IMR-90 (cell line): Measurements from ENCODE around the gene DDC. TPM values are rescaled to one million over a fixed set of nuclear protein-coding genes. Genes with fewer than 3 reads are reported as not detected.

Experiments
- ATAC-seq: fragments of 200-7000 bp; cut with Tn5 transposase; 2 replicates; pipeline ENCODE4 v1.9.1; 2020; ENCODE audit warnings: low read depth, mild to moderate bottlenecking, moderate library complexity
- BruUV-seq: library from RNA; stranded (reverse); fragments of 400-500 nt; replicated peaks from 2 replicates; lab custom pipeline; 2021; lab: Mats Ljungman, UMichigan
- CTCF ChIA-PET: fragments of 300-600 bp; formaldehyde crosslinking; extraction: SDS; loops from one replicate; lab custom pipeline; 2021; ENCODE audit warnings: antibody characterized with exemption; lab: Yijun Ruan, JAX
- POLR2A ChIA-PET: fragments of 300-600 bp; sonication (Branson Sonifier 250); formaldehyde crosslinking; loops from one replicate; lab custom pipeline; 2022; ENCODE audit warnings: antibody characterized with exemption; ENCODE audit not compliant: unreplicated experiment; lab: Charles Lee
- DNase-seq: peaks from one replicate; pipeline ENCODE4 v3.0.0; 2013
- H2AFZ ChIP-seq: replicated peaks from 2 replicates; pipeline ENCODE3; 2013; ENCODE audit warnings: low read length, mild to moderate bottlenecking; ENCODE audit not compliant: poor library complexity
- H2AK5ac ChIP-seq: 2 replicates; pipeline ENCODE4 v1.6.1; 2013; ENCODE audit warnings: low read depth, low read length, inconsistent platforms
- H2AK9ac ChIP-seq: replicated peaks from 2 replicates; pipeline ENCODE3; 2013; ENCODE audit warnings: mild to moderate bottlenecking, low read depth, low read length, moderate library complexity; ENCODE audit not compliant: poor library complexity
- H2BK120ac ChIP-seq: 2 replicates; pipeline ENCODE4 v1.6.1; 2013; ENCODE audit warnings: low read depth, low read length, inconsistent platforms
- H2BK15ac ChIP-seq: 3 replicates; pipeline ENCODE4 v1.6.1; 2013; ENCODE audit warnings: low read depth, low read length, inconsistent platforms
- H2BK20ac ChIP-seq: 2 replicates; pipeline ENCODE4 v1.6.1; 2013; ENCODE audit warnings: low read depth, mild to moderate bottlenecking, inconsistent platforms, low read length, moderate library complexity
- H2BK5ac ChIP-seq: 2 replicates; pipeline ENCODE4 v1.6.1; 2013; ENCODE audit warnings: mild to moderate bottlenecking, low read depth, low read length, inconsistent platforms; ENCODE audit not compliant: poor library complexity, severe bottlenecking
- H3K14ac ChIP-seq: replicated peaks from 2 replicates; pipeline ENCODE4 v1.6.1; 2013; ENCODE audit warnings: low read depth, low read length, inconsistent platforms
- H3K18ac ChIP-seq: 2 replicates; pipeline ENCODE4 v1.6.1; 2013; ENCODE audit warnings: low read depth, low read length, control low read depth
- H3K23ac ChIP-seq: 2 replicates; pipeline ENCODE4 v1.6.1; 2013; ENCODE audit warnings: low read depth, low read length, inconsistent platforms
- H3K27ac ChIP-seq: 2 replicates; pipeline ENCODE4 v1.5.1; 2013; ENCODE audit warnings: mild to moderate bottlenecking, control low read depth, low read length; ENCODE audit not compliant: insufficient read depth
- H3K27me3 ChIP-seq: 2 replicates; pipeline ENCODE4 v1.6.1; 2013; ENCODE audit warnings: low read length; ENCODE audit not compliant: control insufficient read depth, insufficient read depth
- H3K36me3 ChIP-seq: 2 replicates; pipeline ENCODE4 v1.6.1; 2013; ENCODE audit warnings: low read length, mixed read lengths; ENCODE audit not compliant: control insufficient read depth, insufficient read depth
- H3K4ac ChIP-seq: 2 replicates; pipeline ENCODE4 v1.6.1; 2013; ENCODE audit warnings: low read depth, low read length, inconsistent platforms
- H3K4me1 ChIP-seq: 2 replicates; pipeline ENCODE4 v1.6.1; 2013; ENCODE audit warnings: low read length, mixed read lengths; ENCODE audit not compliant: control insufficient read depth, insufficient read depth
- H3K4me2 ChIP-seq: 2 replicates; pipeline ENCODE4 v1.6.1; 2013; ENCODE audit warnings: low read depth, mild to moderate bottlenecking, control low read depth, low read length, moderate library complexity
- H3K4me3 ChIP-seq: 2 replicates; pipeline ENCODE4 v1.5.1; 2013; ENCODE audit warnings: low read depth, mild to moderate bottlenecking, control low read depth, low read length, moderate library complexity; ENCODE audit not compliant: insufficient read depth
- H3K56ac ChIP-seq: 2 replicates; pipeline ENCODE4 v1.6.1; 2013; ENCODE audit warnings: low read length, inconsistent platforms; ENCODE audit not compliant: insufficient read depth; ENCODE audit errors: extremely low read depth
- H3K79me1 ChIP-seq, 2 experiments: 2 replicates each; pipeline ENCODE4 v1.6.1; 2013; ENCODE audit warnings: low read length in 2 of 2, inconsistent platforms in 1 of 2, low read depth in 1 of 2
- H3K9ac ChIP-seq: 2 replicates; pipeline ENCODE4 v1.6.1; 2013; ENCODE audit warnings: low read depth, low read length, control low read depth
- H3K9me1 ChIP-seq: 2 replicates; pipeline ENCODE4 v1.6.1; 2013; ENCODE audit warnings: low read length, inconsistent platforms; ENCODE audit not compliant: insufficient read depth
- H3K9me3 ChIP-seq: 2 replicates; pipeline ENCODE4 v1.6.1; 2013; ENCODE audit warnings: low read length; ENCODE audit not compliant: control insufficient read depth, insufficient read depth
- H4K20me1 ChIP-seq: 2 replicates; pipeline ENCODE4 v1.6.1; 2013; ENCODE audit warnings: low read length, inconsistent platforms; ENCODE audit not compliant: insufficient read depth
- H4K5ac ChIP-seq: 2 replicates; pipeline ENCODE4 v1.6.1; 2013; ENCODE audit warnings: mild to moderate bottlenecking, low read depth, low read length, control low read depth
- H4K8ac ChIP-seq, 2 experiments: 2 replicates each; pipeline ENCODE4 v1.6.1; 2013; ENCODE audit warnings: low read depth in 2 of 2, low read length in 2 of 2, control low read depth in 1 of 2, inconsistent platforms in 1 of 2
- H4K91ac ChIP-seq: 2 replicates; pipeline ENCODE4 v1.6.1; 2013; ENCODE audit warnings: low read depth, low read length, inconsistent platforms; ENCODE audit not compliant: insufficient read depth
- BHLHE40 ChIP-seq: fragments of 150-350 bp; IDR thresholded peaks from 2 replicates; pipeline ENCODE4 v1.6.1; 2016; ENCODE audit warnings: mild to moderate bottlenecking, low read depth, low read length
- CEBPB ChIP-seq: IDR thresholded peaks from 2 replicates; pipeline ENCODE4 v1.6.1; 2012; ENCODE audit warnings: low read depth, low read length, improper control_type of control experiment
- CHD1 ChIP-seq: IDR thresholded peaks from 2 replicates; pipeline ENCODE4 v1.6.1; 2012; ENCODE audit warnings: low read depth, low read length, improper control_type of control experiment
- FOS ChIP-seq: fragments of 150-350 bp; IDR thresholded peaks from 2 replicates; pipeline ENCODE4 v1.6.1; 2016; ENCODE audit warnings: low read depth, low read length
- MAFK ChIP-seq: IDR thresholded peaks from 2 replicates; pipeline ENCODE4 v1.6.1; 2012; ENCODE audit warnings: low read depth, low read length, improper control_type of control experiment
- MAZ ChIP-seq: IDR thresholded peaks from 2 replicates; pipeline ENCODE4 v1.6.1; 2012; ENCODE audit warnings: low read depth, mild to moderate bottlenecking, low read length, improper control_type of control experiment, moderate library complexity, borderline replicate concordance
- NFE2L2 ChIP-seq: fragments of 150-350 bp; IDR thresholded peaks from 2 replicates; pipeline ENCODE4 v1.6.1; 2016; ENCODE audit warnings: low read depth, mild to moderate bottlenecking, low read length
- RAD21 ChIP-seq: IDR thresholded peaks from 2 replicates; pipeline ENCODE4 v1.6.1; 2012; ENCODE audit warnings: low read length, improper control_type of control experiment
- RCOR1 ChIP-seq: IDR thresholded peaks from 2 replicates; pipeline ENCODE4 v1.6.1; 2012; ENCODE audit warnings: mild to moderate bottlenecking, low read length, improper control_type of control experiment; ENCODE audit not compliant: insufficient replicate concordance
- USF2 ChIP-seq: fragments of 150-350 bp; IDR thresholded peaks from 2 replicates; pipeline ENCODE4 v1.6.1; 2017; ENCODE audit warnings: mild to moderate bottlenecking, antibody characterized with exemption, low read length, low read depth
- WGBS, 2 experiments: methylation state at CpG; one replicate each; pipeline versions ENCODE4 v1.1.5 to v1.1.7; 2013; ENCODE audit warnings: missing lambda C conversion rate in 2 of 2; ENCODE audit not compliant: insufficient read length in 1 of 2; ENCODE audit errors: extremely low coverage in 2 of 2; 5-methylcytosine and 5-hydroxymethylcytosine counted together
- dilution Hi-C: fragments of 300-500 bp; cut with HindIII; formaldehyde crosslinking; loops from one replicate; pipeline ENCODE4 v1.14.3; 2018; ENCODE audit warnings: low sequenced_read_pairs; ENCODE audit not compliant: unreplicated experiment
- in situ Hi-C: fragments of 300-500 bp; cut with MboI; formaldehyde crosslinking; loops from 3 replicates; pipeline ENCODE4 v1.14.3; 2019; ENCODE audit warnings: low sequenced_read_pairs, inconsistent platforms, mixed read lengths
- intact Hi-C: fragments of 100-400 bp; cut with micrococcal nuclease; formaldehyde crosslinking; loops from 2 replicates; pipeline ENCODE4 v1.10.0; 2022
- polyA plus RNA-seq, 3 experiments: library from polyadenylated mRNA; depleted of rRNA; stranded (reverse); fragments of >200 nt; gene quantifications; 2 replicates each; pipeline ENCODE4 v1.2.3, GENCODE V29; 2012; ENCODE audit warnings: low replicate concordance in 1 of 3
- total RNA-seq: library from RNA; depleted of rRNA; stranded (reverse); fragments of >200 nt; gene quantifications from 2 replicates; pipeline ENCODE4 v1.2.3, GENCODE V29; 2012

DDC gene
- total and polyA plus RNA-seq, 2 of the 4 experiments (the other 2 are of a cell fraction): not detected

- H3K56ac ChIP-seq: no peak overlapping the region
- BruUV-seq: no TSS peak
- no peak overlapping the region for H2BK120ac ChIP-seq
- intact Hi-C loops (no loop called here), dilution Hi-C loops (no loop called here), in situ Hi-C loops (no loop called here)
- H2AK5ac ChIP-seq: no peak overlapping the region
- no peak overlapping the region for H3K4ac ChIP-seq
- CTCF ChIA-PET: no interaction called here
- H2BK5ac ChIP-seq: no peak overlapping the region
- no peaks in the 10 kb centered on the region for H4K20me1 ChIP-seq
- H3K9ac ChIP-seq: no peak overlapping the region
- no peak overlapping the region for H3K4me2 ChIP-seq
- no peak for ATAC-seq
- H3K79me1 ChIP-seq: no peaks in the 10 kb centered on the region
- peaks cover 5% of the 10 kb centered on the region for H3K27me3 ChIP-seq
- H3K18ac ChIP-seq: no peak overlapping the region
- H3K36me3 ChIP-seq: no peaks in the 10 kb centered on the region
- H3K14ac ChIP-seq: no peak overlapping the region
- no peak overlapping the region for H2AFZ ChIP-seq
- no peak overlapping the region for H2AK9ac ChIP-seq
- no peak overlapping the region for H4K8ac ChIP-seq
- no peak overlapping the region for H3K27ac ChIP-seq
- WGBS, 2 experiments: 50% methylated on average over 1 of the region's 4 CpGs; no CpG with 5 or more reads in 1 of the 2 experiments
- no peaks in the 10 kb centered on the region for H3K4me1 ChIP-seq
- H3K23ac ChIP-seq: no peak overlapping the region
- H3K9me3 ChIP-seq: no peaks in the 10 kb centered on the region
- H3K4me3 ChIP-seq: no peak overlapping the region
- H2BK15ac ChIP-seq: no peak overlapping the region
- no peak overlapping the region for H4K5ac ChIP-seq
- POLR2A ChIA-PET: no interaction called here
- no peak for TF ChIP-seq RAD21
- TF ChIP-seq USF2: no peak
- no peak for TF ChIP-seq FOS
- TF ChIP-seq RCOR1: no peak
- TF ChIP-seq CHD1: no peak
- TF ChIP-seq MAZ: no peak
- TF ChIP-seq MAFK: no peak
- TF ChIP-seq NFE2L2: no peak
- TF ChIP-seq BHLHE40: no peak
- TF ChIP-seq CEBPB: no peak
- no peak for DNase-seq
- no peaks in the 10 kb centered on the region for H3K9me1 ChIP-seq
- no peak overlapping the region for H4K91ac ChIP-seq
- H2BK20ac ChIP-seq: no peak overlapping the region
These were observed 152.2 kb downstream of the DDC start for GRCh38 chr7:50412973-50413372.
